ENCODE results near the gene ARMH2. TPM values are rescaled to one million over a fixed set of nuclear protein-coding genes. Genes with fewer than 3 reads are reported as not detected.
"Not testable (repeated sequence)": the region's sequence is repeated elsewhere in the genome, so short reads cannot be mapped to it uniquely, and the experiment has no call there.

Gene ARMH2
- total RNA-seq, 1 donor from 2014 or later = not detected

GRCh38 chr6:24775520-24776058, 23.1 kb downstream of the ARMH2 start:
- no peak for DNase-seq (ENCODE audit: low spot score, unreplicated experiment)
- TF ChIP-seq, protein P1, sequence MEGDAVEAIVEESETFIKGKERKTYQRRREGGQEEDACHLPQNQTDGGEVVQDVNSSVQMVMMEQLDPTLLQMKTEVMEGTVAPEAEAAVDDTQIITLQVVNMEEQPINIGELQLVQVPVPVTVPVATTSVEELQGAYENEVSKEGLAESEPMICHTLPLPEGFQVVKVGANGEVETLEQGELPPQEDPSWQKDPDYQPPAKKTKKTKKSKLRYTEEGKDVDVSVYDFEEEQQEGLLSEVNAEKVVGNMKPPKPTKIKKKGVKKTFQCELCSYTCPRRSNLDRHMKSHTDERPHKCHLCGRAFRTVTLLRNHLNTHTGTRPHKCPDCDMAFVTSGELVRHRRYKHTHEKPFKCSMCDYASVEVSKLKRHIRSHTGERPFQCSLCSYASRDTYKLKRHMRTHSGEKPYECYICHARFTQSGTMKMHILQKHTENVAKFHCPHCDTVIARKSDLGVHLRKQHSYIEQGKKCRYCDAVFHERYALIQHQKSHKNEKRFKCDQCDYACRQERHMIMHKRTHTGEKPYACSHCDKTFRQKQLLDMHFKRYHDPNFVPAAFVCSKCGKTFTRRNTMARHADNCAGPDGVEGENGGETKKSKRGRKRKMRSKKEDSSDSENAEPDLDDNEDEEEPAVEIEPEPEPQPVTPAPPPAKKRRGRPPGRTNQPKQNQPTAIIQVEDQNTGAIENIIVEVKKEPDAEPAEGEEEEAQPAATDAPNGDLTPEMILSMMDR (IDR thresholded peaks at IDR 0.05; ENCODE audit: unreplicated experiment) = no peak
- Mint-ChIP-seq H3K27me3 (no peaks in the 10 kb centered on the region), H3K4me1 (ENCODE audit: low read depth) (peaks cover 33% of the 10 kb centered on the region), H3K27ac (peak overlapping the region; percentile 97), H3K36me3 (ENCODE audit: insufficient read depth) (peaks cover 9% of the 10 kb centered on the region), H3K4me3 (ENCODE audit: low read depth) (peak overlapping the region; percentile 99), H3K9me3 (ENCODE audit: low read depth) (no peaks in the 10 kb centered on the region)

DNA sequence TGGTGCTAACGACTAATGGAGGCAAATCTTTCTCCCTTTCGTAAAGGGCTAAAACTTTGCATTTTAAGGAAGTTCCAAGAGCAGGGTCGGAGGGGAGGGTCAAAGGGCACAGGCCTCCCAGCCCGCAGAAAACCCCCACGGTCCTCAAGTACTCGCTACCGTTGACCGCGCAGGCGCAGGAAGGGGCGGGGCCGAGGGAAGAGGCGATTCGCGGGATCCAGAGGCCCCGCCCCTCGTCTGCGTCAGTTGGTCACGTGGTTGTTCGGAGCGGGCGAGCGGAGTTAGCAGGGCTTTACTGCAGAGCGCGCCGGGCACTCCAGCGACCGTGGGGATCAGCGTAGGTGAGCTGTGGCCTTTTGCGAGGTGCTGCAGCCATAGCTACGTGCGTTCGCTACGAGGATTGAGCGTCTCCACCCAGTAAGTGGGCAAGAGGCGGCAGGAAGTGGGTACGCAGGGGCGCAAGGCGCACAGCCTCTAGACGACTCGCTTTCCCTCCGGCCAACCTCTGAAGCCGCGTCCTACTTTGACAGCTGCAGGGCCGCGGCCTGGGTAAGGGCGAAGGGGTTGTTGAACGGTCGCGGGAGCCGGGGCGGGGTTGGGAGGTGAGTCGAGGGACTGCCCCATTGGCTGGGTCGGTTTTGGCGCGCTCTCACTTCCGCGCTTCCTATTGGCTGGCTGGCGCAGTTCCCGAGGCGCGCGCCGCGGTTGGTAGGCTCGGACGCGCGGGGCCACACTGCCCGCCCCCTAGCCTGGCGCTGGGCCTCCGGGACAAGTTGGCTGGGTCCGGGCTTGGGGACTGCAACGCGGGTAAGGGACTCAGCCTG, 23.8 kb downstream of the ARMH2 start, which contains the start of gene GMNN:
Gene GMNN (plus strand): TSS at position 242 of the 824 bp plus-strand sequence. CDS start 2,310 bp downstream, outside the sequence.
- TF ChIP-seq, protein P1 (IDR thresholded peaks at IDR 0.05; ENCODE audit: unreplicated experiment) = no peak
- H3K36me3 Mint-ChIP-seq (ENCODE audit: insufficient read depth) = peaks cover 4% of the 10 kb centered on the region

GRCh38 chr6:24768361-24768760, 30.4 kb downstream of the ARMH2 start:
- Mint-ChIP-seq H3K27me3 (no peaks in the 10 kb centered on the region), H3K36me3 (ENCODE audit: insufficient read depth) (no peaks in the 10 kb centered on the region), H3K9me3 (ENCODE audit: low read depth) (no peaks in the 10 kb centered on the region)

More for the DNA sequence above, 23.8 kb downstream of the ARMH2 start, which contains the start of gene GMNN:
- no peaks in the 10 kb centered on the region for H3K27me3 Mint-ChIP-seq
- no peaks in the 10 kb centered on the region for H3K9me3 Mint-ChIP-seq (ENCODE audit: low read depth)
- H3K4me1 Mint-ChIP-seq (ENCODE audit: low read depth) = peaks cover 28% of the 10 kb centered on the region
- peak within 1 kb of the TSS; percentile 97 for H3K27ac Mint-ChIP-seq
- H3K4me3 Mint-ChIP-seq (ENCODE audit: low read depth) = peak within 1 kb of the TSS; percentile 99
- peak; percentile 97 for DNase-seq (ENCODE audit: low spot score, unreplicated experiment)

GRCh38 chr6:24766680-24767462, 31.8 kb downstream of the ARMH2 start:
- Mint-ChIP-seq H3K36me3 (ENCODE audit: insufficient read depth) (no peaks in the 10 kb centered on the region), H3K9me3 (ENCODE audit: low read depth) (no peaks in the 10 kb centered on the region), H3K4me3 (ENCODE audit: low read depth) (no peak overlapping the region), H3K27ac (no peak overlapping the region), H3K27me3 (no peaks in the 10 kb centered on the region), H3K4me1 (ENCODE audit: low read depth) (peaks cover 8% of the 10 kb centered on the region)
- TF ChIP-seq, protein P1 (IDR thresholded peaks at IDR 0.05; ENCODE audit: unreplicated experiment) = peak; percentile 41
- no peak for DNase-seq (ENCODE audit: low spot score, unreplicated experiment)

More at GRCh38 chr6:24768361-24768760, 30.4 kb downstream of the ARMH2 start:
- H3K4me3 Mint-ChIP-seq (ENCODE audit: low read depth) = no peak overlapping the region
- peak overlapping the region; percentile 8 for H3K27ac Mint-ChIP-seq
- DNase-seq (ENCODE audit: low spot score, unreplicated experiment) = no peak
- peaks cover 8% of the 10 kb centered on the region for H3K4me1 Mint-ChIP-seq (ENCODE audit: low read depth)
- TF ChIP-seq, protein P1 (IDR thresholded peaks at IDR 0.05; ENCODE audit: unreplicated experiment) = no peak

- H3K27me3 Mint-ChIP-seq; H3K4me1 Mint-ChIP-seq (ENCODE audit: low read depth); H3K4me3 Mint-ChIP-seq (ENCODE audit: low read depth); H3K27ac Mint-ChIP-seq; H3K9me3 Mint-ChIP-seq (ENCODE audit: low read depth); H3K36me3 Mint-ChIP-seq (ENCODE audit: insufficient read depth); DNase-seq (ENCODE audit: low spot score, unreplicated experiment): not testable (repeated sequence)
Measured at GRCh38 chr6:24765968-24766367, 32.7 kb downstream of the ARMH2 start.

- not testable (repeated sequence) for H3K36me3 Mint-ChIP-seq (ENCODE audit: insufficient read depth); H3K27me3 Mint-ChIP-seq; DNase-seq (ENCODE audit: low spot score, unreplicated experiment); H3K4me1 Mint-ChIP-seq (ENCODE audit: low read depth); H3K9me3 Mint-ChIP-seq (ENCODE audit: low read depth); H3K4me3 Mint-ChIP-seq (ENCODE audit: low read depth); H3K27ac Mint-ChIP-seq
Measured at GRCh38 chr6:24764833-24765828, 33.6 kb downstream of the ARMH2 start.

Data from progenitor cell of endocrine pancreas (in vitro differentiated cells).